Mesenchymal stem cell (in vitro differentiated cells and primary cell): Measurements from ENCODE around the gene CLCN4.

Experiments
- DNase-seq: peaks from one replicate; pipeline ENCODE4 v3.0.0-alpha.2; 2013
- H2AFZ ChIP-seq: one replicate; pipeline ENCODE4 v1.6.1; 2013; ENCODE audit warnings: low read depth, mild to moderate bottlenecking, control low read depth, inconsistent platforms, low read length, moderate library complexity
- H2AK5ac ChIP-seq: 2 replicates; pipeline ENCODE4 v1.6.1; 2013; ENCODE audit warnings: low read length, moderate library complexity, mild to moderate bottlenecking, inconsistent platforms; ENCODE audit not compliant: severe bottlenecking
- H2BK120ac ChIP-seq: one replicate; pipeline ENCODE4 v1.6.1; 2013; ENCODE audit warnings: low read depth, mild to moderate bottlenecking, inconsistent platforms, low read length, moderate library complexity
- H2BK12ac ChIP-seq, 2 experiments: one replicate each; pipeline ENCODE4 v1.6.1; 2013; ENCODE audit warnings: inconsistent platforms in 2 of 2, low read length in 2 of 2, mild to moderate bottlenecking in 2 of 2, moderate library complexity in 2 of 2, control low read depth in 1 of 2
- H2BK15ac ChIP-seq: one replicate; pipeline ENCODE4 v1.6.1; 2013; ENCODE audit warnings: mild to moderate bottlenecking, low read depth, inconsistent platforms; ENCODE audit not compliant: poor library complexity, severe bottlenecking
- H2BK5ac ChIP-seq: 2 replicates; pipeline ENCODE4 v1.6.1; 2013; ENCODE audit warnings: low read depth, mild to moderate bottlenecking, low read length, control low read depth, inconsistent platforms; ENCODE audit not compliant: poor library complexity, severe bottlenecking
- H3K14ac ChIP-seq, 2 experiments: one replicate each; pipeline ENCODE4 v1.6.1; 2013; ENCODE audit warnings: inconsistent platforms in 2 of 2, low read length in 2 of 2, control low read depth in 1 of 2, mild to moderate bottlenecking in 1 of 2, moderate library complexity in 1 of 2
- H3K18ac ChIP-seq, 2 experiments: one replicate each; pipeline ENCODE4 v1.6.1; 2013; ENCODE audit warnings: inconsistent platforms in 2 of 2, low read length in 2 of 2, control low read depth in 1 of 2, low read depth in 1 of 2, mild to moderate bottlenecking in 1 of 2
- H3K23ac ChIP-seq, 2 experiments: one replicate each; pipeline ENCODE4 v1.6.1; 2013; ENCODE audit warnings: inconsistent platforms in 2 of 2, low read length in 2 of 2, mild to moderate bottlenecking in 2 of 2, moderate library complexity in 2 of 2, control low read depth in 1 of 2
- H3K27ac ChIP-seq: 2 replicates; pipeline ENCODE4 v1.5.1; 2013; ENCODE audit warnings: mild to moderate bottlenecking, moderate library complexity, low read length, control low read depth, inconsistent platforms; ENCODE audit not compliant: poor library complexity, severe bottlenecking
- H3K27me3 ChIP-seq, 2 experiments: 2 replicates each; pipeline versions ENCODE4 v1.6.1 to v1.7.0; 2013; ENCODE audit warnings: low read length in 2 of 2, mild to moderate bottlenecking in 2 of 2, moderate library complexity in 2 of 2, control low read depth in 1 of 2, inconsistent platforms in 1 of 2; ENCODE audit not compliant: control insufficient read depth in 1 of 2, insufficient read depth in 1 of 2
- H3K36me3 ChIP-seq, 2 experiments: 2 replicates each; pipeline versions ENCODE4 v1.6.1 to v1.7.0; 2013; ENCODE audit warnings: low read length in 2 of 2, control low read depth in 1 of 2, inconsistent platforms in 1 of 2, low read depth in 1 of 2, mild to moderate bottlenecking in 1 of 2; ENCODE audit not compliant: insufficient read depth in 2 of 2, control insufficient read depth in 1 of 2
- H3K4ac ChIP-seq, 2 experiments: one replicate each; pipeline ENCODE4 v1.6.1; 2013; ENCODE audit warnings: inconsistent platforms in 2 of 2, low read length in 2 of 2, mild to moderate bottlenecking in 2 of 2, moderate library complexity in 2 of 2, control low read depth in 1 of 2, low read depth in 1 of 2
- H3K4me1 ChIP-seq: 2 replicates; pipeline ENCODE4 v1.6.1; 2013; ENCODE audit warnings: low read depth, low read length, control low read depth; ENCODE audit not compliant: control insufficient read depth, insufficient read depth
- H3K4me2 ChIP-seq: 2 replicates; pipeline ENCODE4 v1.6.1; 2013; ENCODE audit warnings: low read length, mild to moderate bottlenecking, inconsistent platforms; ENCODE audit not compliant: poor library complexity, severe bottlenecking
- H3K4me3 ChIP-seq, 2 experiments: 2 replicates each; pipeline versions ENCODE4 v1.5.1 to v1.7.0; 2013; ENCODE audit warnings: low read length in 2 of 2, mild to moderate bottlenecking in 2 of 2, control low read depth in 1 of 2, low read depth in 1 of 2; ENCODE audit not compliant: insufficient read depth in 1 of 2
- H3K79me1 ChIP-seq: replicated peaks from 2 replicates; pipeline ENCODE4 v1.6.1; 2013; ENCODE audit warnings: mild to moderate bottlenecking, control low read depth, low read length, inconsistent platforms; ENCODE audit not compliant: poor library complexity, severe bottlenecking
- H3K9ac ChIP-seq: 2 replicates; pipeline ENCODE4 v1.7.0; 2013; ENCODE audit warnings: mild to moderate bottlenecking, low read length, moderate library complexity
- H3K9me3 ChIP-seq: 2 replicates; pipeline ENCODE4 v1.7.0; 2013; ENCODE audit warnings: mild to moderate bottlenecking, low read length; ENCODE audit not compliant: control insufficient read depth
- H4K8ac ChIP-seq: one replicate; pipeline ENCODE4 v1.6.1; 2013; ENCODE audit warnings: inconsistent platforms, mild to moderate bottlenecking, low read length, moderate library complexity
- H4K91ac ChIP-seq: one replicate; pipeline ENCODE4 v1.6.1; 2013; ENCODE audit warnings: mild to moderate bottlenecking, low read length, inconsistent platforms
- WGBS: methylation state at CpG from one replicate; pipeline ENCODE4 v1.1.7; 2013; ENCODE audit warnings: mixed read lengths; 5-methylcytosine and 5-hydroxymethylcytosine counted together

CLCN4 gene

GRCh38 chrX:10142041-10142599 is 14.7 kb upstream of the CLCN4 start:
- Histone ChIP-seq H3K4me3 (no peak overlapping the region), H3K18ac (no peak overlapping the region), H3K9ac (no peak overlapping the region), H2AFZ (no peak overlapping the region), H2BK12ac (no peak overlapping the region), H2BK5ac (no peak overlapping the region), H3K4me1 (no peaks in the 10 kb centered on the region), H3K36me3 (peaks cover 21 to 26% of the 10 kb centered on the region in 2 experiments), H2AK5ac (no peak overlapping the region), H3K79me1 (no peaks in the 10 kb centered on the region), H3K27ac (no peak overlapping the region), H3K14ac (no peak overlapping the region), H3K27me3 (no peaks in the 10 kb centered on the region), H4K91ac (no peak overlapping the region), H3K4ac (no peak overlapping the region), H4K8ac (no peak overlapping the region), H2BK120ac (no peak overlapping the region), H3K4me2 (no peak overlapping the region), H3K9me3 (no peaks in the 10 kb centered on the region), H2BK15ac (no peak overlapping the region), H3K23ac (no peak overlapping the region)
- 100% methylated on average over 16 of the region's 23 CpGs for WGBS
- no peak for DNase-seq

- no peak overlapping the region for H3K4me2 ChIP-seq
- DNase-seq, result no peak
- 98% methylated on average over 10 of the region's 12 CpGs for WGBS
- H2BK15ac ChIP-seq, result no peak overlapping the region
- H3K79me1 ChIP-seq, result no peaks in the 10 kb centered on the region
- H3K27me3 ChIP-seq, result no peaks in the 10 kb centered on the region
- no peak overlapping the region for H2BK120ac ChIP-seq
- no peaks in the 10 kb centered on the region for H3K9me3 ChIP-seq
- no peak overlapping the region for H3K4me3 ChIP-seq
- H2AK5ac ChIP-seq, result no peak overlapping the region
- H3K4ac ChIP-seq, result no peak overlapping the region
- H4K8ac ChIP-seq, result no peak overlapping the region
- H3K4me1 ChIP-seq, result no peaks in the 10 kb centered on the region
- no peak overlapping the region for H3K23ac ChIP-seq
- no peak overlapping the region for H2BK5ac ChIP-seq
- peaks cover 21 to 26% of the 10 kb centered on the region in 2 experiments for H3K36me3 ChIP-seq
- H2AFZ ChIP-seq, result no peak overlapping the region
- H3K18ac ChIP-seq, result no peak overlapping the region
- H3K27ac ChIP-seq, result no peak overlapping the region
- H3K14ac ChIP-seq, result no peak overlapping the region
- no peak overlapping the region for H4K91ac ChIP-seq
- no peak overlapping the region for H3K9ac ChIP-seq
- H2BK12ac ChIP-seq, result no peak overlapping the region
These were observed 13.4 kb upstream of the CLCN4 start for GRCh38 chrX:10143071-10143983.

GRCh38 chrX:10146346-10146745 is 10.4 kb upstream of the CLCN4 start:
- WGBS, result 98% methylated on average over 10 of the region's 10 CpGs
- no peak overlapping the region for H2BK15ac ChIP-seq

GRCh38 chrX:10152086-10152485 is 4.7 kb upstream of the CLCN4 start:
- no peaks in the 10 kb centered on the region for H3K36me3 ChIP-seq
- no peak overlapping the region for H2BK15ac ChIP-seq
- H3K9me3 ChIP-seq, result no peaks in the 10 kb centered on the region
- no peak overlapping the region for H3K4me3 ChIP-seq
- H3K9ac ChIP-seq, result no peak overlapping the region
- no peak overlapping the region for H2AK5ac ChIP-seq
- no peaks in the 10 kb centered on the region for H3K4me1 ChIP-seq
- DNase-seq, result no peak
- H4K8ac ChIP-seq, result no peak overlapping the region
- H3K27me3 ChIP-seq, result peaks cover 0 to 3% of the 10 kb centered on the region in 2 experiments
- H2BK5ac ChIP-seq, result no peak overlapping the region
- no peak overlapping the region for H3K4me2 ChIP-seq
- WGBS, result 80% methylated on average over 1 of the region's 3 CpGs
- no peak overlapping the region for H3K23ac ChIP-seq
- no peak overlapping the region for H2AFZ ChIP-seq
- H3K18ac ChIP-seq, result no peak overlapping the region
- H3K4ac ChIP-seq, result no peak overlapping the region
- H2BK120ac ChIP-seq, result no peak overlapping the region
- no peak overlapping the region for H4K91ac ChIP-seq
- H3K79me1 ChIP-seq, result no peaks in the 10 kb centered on the region
- no peak overlapping the region for H3K14ac ChIP-seq
- no peak overlapping the region for H3K27ac ChIP-seq
- H2BK12ac ChIP-seq, result no peak overlapping the region

More at GRCh38 chrX:10146346-10146745, 10.4 kb upstream of the CLCN4 start:
- H2BK120ac ChIP-seq, result no peak overlapping the region
- H4K91ac ChIP-seq, result no peak overlapping the region
- no peak overlapping the region for H3K23ac ChIP-seq
- no peaks in the 10 kb centered on the region for H3K4me1 ChIP-seq
- no peak overlapping the region for H2AK5ac ChIP-seq
- H3K14ac ChIP-seq, result no peak overlapping the region
- no peak overlapping the region for H3K18ac ChIP-seq
- H3K4ac ChIP-seq, result no peak overlapping the region
- H3K79me1 ChIP-seq, result no peaks in the 10 kb centered on the region
- H3K4me2 ChIP-seq, result no peak overlapping the region
- no peak overlapping the region for H3K27ac ChIP-seq
- H2BK5ac ChIP-seq, result no peak overlapping the region
- no peak overlapping the region for H2AFZ ChIP-seq
- no peak overlapping the region for H2BK12ac ChIP-seq
- H3K27me3 ChIP-seq, result no peaks in the 10 kb centered on the region
- no peak overlapping the region for H3K4me3 ChIP-seq
- H3K36me3 ChIP-seq, result peaks cover 9 to 14% of the 10 kb centered on the region in 2 experiments
- H3K9me3 ChIP-seq, result no peaks in the 10 kb centered on the region
- DNase-seq, result no peak
- H4K8ac ChIP-seq, result no peak overlapping the region
- H3K9ac ChIP-seq, result no peak overlapping the region
